Caco-2 (cell line): ENCODE measurements around the gene GLP1R. TPM values are rescaled to one million over a fixed set of nuclear protein-coding genes. Genes with fewer than 3 reads are reported as not detected.

Experiments
- BruUV-seq: library from RNA; stranded (reverse); fragments of 400-500 nt; replicated peaks from 2 replicates; lab custom pipeline; 2021; lab: Mats Ljungman, UMichigan
- CTCF ChIA-PET: fragments of 300-600 bp; sonication (Branson Sonifier 250); formaldehyde crosslinking; loops from one replicate; lab custom pipeline; 2022; ENCODE audit warnings: antibody characterized with exemption; lab: Charles Lee
- POLR2A ChIA-PET: fragments of 300-600 bp; sonication (Branson Sonifier 250); formaldehyde crosslinking; loops from one replicate; lab custom pipeline; 2022; ENCODE audit warnings: antibody characterized with exemption; lab: Charles Lee
- DNase-seq, 2 experiments: peaks; one replicate each; pipeline versions ENCODE4 v3.0.0 to v3.0.0-alpha.2; 2020 to 2022
- H3K27me3 ChIP-seq: replicated peaks from 2 replicates; pipeline ENCODE4 v1.6.0; 2011; ENCODE audit warnings: low read length; ENCODE audit not compliant: control insufficient read depth, insufficient read depth
- H3K36me3 ChIP-seq: 2 replicates; pipeline ENCODE4 v1.5.1; 2011; ENCODE audit warnings: low read length; ENCODE audit not compliant: control insufficient read depth, insufficient read depth
- H3K4me1 ChIP-seq: fragments of 250-450 bp; sonication (Bioruptor Pico); 2 replicates; pipeline ENCODE4 v1.5.1; 2020; ENCODE audit warnings: mild to moderate bottlenecking
- H3K4me3 ChIP-seq: 2 replicates; pipeline ENCODE4 v1.5.1; 2011; ENCODE audit warnings: low read depth, mild to moderate bottlenecking, control low read depth, low read length
- H3K9me3 ChIP-seq: fragments of 250-450 bp; sonication (Bioruptor Pico); 2 replicates; pipeline ENCODE4 v1.5.1; 2020; ENCODE audit warnings: mild to moderate bottlenecking, moderate library complexity
- H3K27ac Mint-ChIP-seq: one replicate; pipeline ENCODE4 v1.8.0; 2022; ENCODE audit warnings: mixed read lengths; ENCODE audit not compliant: unreplicated experiment
- H3K27me3 Mint-ChIP-seq: one replicate; pipeline ENCODE4 v1.8.0; 2022; ENCODE audit warnings: mixed read lengths; ENCODE audit not compliant: insufficient read depth, unreplicated experiment
- H3K36me3 Mint-ChIP-seq: one replicate; pipeline ENCODE4 v1.8.0; 2022; ENCODE audit warnings: mild to moderate bottlenecking, mixed read lengths; ENCODE audit not compliant: insufficient read depth, unreplicated experiment
- H3K4me1 Mint-ChIP-seq: one replicate; pipeline ENCODE4 v1.8.0; 2022; ENCODE audit warnings: low read depth, mixed read lengths; ENCODE audit not compliant: unreplicated experiment
- H3K4me3 Mint-ChIP-seq: one replicate; pipeline ENCODE4 v1.8.0; 2022; ENCODE audit warnings: mild to moderate bottlenecking, moderate library complexity, mixed read lengths; ENCODE audit not compliant: unreplicated experiment
- H3K9me3 Mint-ChIP-seq: one replicate; pipeline ENCODE4 v1.8.0; 2022; ENCODE audit warnings: mixed read lengths; ENCODE audit not compliant: unreplicated experiment
- intact Hi-C: fragments of 100-400 bp; cut with micrococcal nuclease; formaldehyde crosslinking; loops from one replicate; pipeline ENCODE4 v1.10.0; 2022; ENCODE audit not compliant: unreplicated experiment
- total RNA-seq: library from RNA; stranded (reverse); gene quantifications from 2 replicates; pipeline ENCODE4 v1.2.3, GENCODE V29; 2022
- TF ChIP-seq, protein P1 (sequence below), 2 experiments: fragments of 200-600 bp in 1 of 2; IDR thresholded peaks; 1 replicate in 1 of 2; 2 replicates in 1 of 2; pipeline versions ENCODE4 v1.5.1 to v1.8.0; 2011 to 2022; ENCODE audit warnings: antibody characterized with exemption in 1 of 2, control low read depth in 1 of 2, inconsistent platforms in 1 of 2, low read depth in 1 of 2, low read length in 1 of 2, mild to moderate bottlenecking in 1 of 2, moderate library complexity in 1 of 2; ENCODE audit not compliant: insufficient read depth in 1 of 2, severe bottlenecking in 1 of 2, unreplicated experiment in 1 of 2

The GLP1R gene
- total RNA-seq, 1 experiment from 2014 or later: not detected

DNA sequence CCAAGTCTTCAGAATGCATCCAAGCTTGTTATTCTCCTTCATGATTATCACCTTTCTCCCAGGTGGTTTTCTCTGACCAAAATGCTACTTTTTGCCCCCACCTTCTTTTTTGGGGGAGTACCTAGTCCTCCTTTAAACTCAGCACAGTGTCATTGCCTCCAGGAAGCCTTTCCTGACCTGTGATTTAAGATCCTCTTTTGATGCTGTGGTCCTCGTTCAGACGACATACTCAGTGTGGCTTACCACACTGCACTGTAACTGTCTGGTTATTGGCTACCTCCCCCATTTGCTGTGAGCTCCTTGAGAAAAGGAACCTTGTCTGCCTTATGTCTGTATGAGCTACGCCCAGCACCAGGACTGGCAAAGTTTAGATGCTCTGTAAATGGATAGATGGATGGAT is 51.8 kb downstream of the GLP1R start:
- BruUV-seq: no TSS peak
- Mint-ChIP-seq H3K4me1 (no peaks in the 10 kb centered on the region), H3K27me3 (no peaks in the 10 kb centered on the region), H3K36me3 (peaks cover 10% of the 10 kb centered on the region), H3K4me3 (no peak overlapping the region), H3K9me3 (no peaks in the 10 kb centered on the region), H3K27ac (no peak overlapping the region)
- H3K36me3 ChIP-seq: no peaks in the 10 kb centered on the region
- DNase-seq: no peak
- H3K9me3 ChIP-seq: no peaks in the 10 kb centered on the region
- H3K4me1 ChIP-seq: no peaks in the 10 kb centered on the region
- CTCF ChIA-PET: interaction anchor here (0.7 kb wide), 1 partner anchor 104 kb away, joined by 7 read pairs; no protein-coding TSS in a partner anchor
- POLR2A ChIA-PET: interaction anchor here (1.4 kb wide), 1 partner anchor 15 kb away, joined by 3 read pairs; the partner anchor contains the start of gene SAYSD1
- TF ChIP-seq, protein P1, sequence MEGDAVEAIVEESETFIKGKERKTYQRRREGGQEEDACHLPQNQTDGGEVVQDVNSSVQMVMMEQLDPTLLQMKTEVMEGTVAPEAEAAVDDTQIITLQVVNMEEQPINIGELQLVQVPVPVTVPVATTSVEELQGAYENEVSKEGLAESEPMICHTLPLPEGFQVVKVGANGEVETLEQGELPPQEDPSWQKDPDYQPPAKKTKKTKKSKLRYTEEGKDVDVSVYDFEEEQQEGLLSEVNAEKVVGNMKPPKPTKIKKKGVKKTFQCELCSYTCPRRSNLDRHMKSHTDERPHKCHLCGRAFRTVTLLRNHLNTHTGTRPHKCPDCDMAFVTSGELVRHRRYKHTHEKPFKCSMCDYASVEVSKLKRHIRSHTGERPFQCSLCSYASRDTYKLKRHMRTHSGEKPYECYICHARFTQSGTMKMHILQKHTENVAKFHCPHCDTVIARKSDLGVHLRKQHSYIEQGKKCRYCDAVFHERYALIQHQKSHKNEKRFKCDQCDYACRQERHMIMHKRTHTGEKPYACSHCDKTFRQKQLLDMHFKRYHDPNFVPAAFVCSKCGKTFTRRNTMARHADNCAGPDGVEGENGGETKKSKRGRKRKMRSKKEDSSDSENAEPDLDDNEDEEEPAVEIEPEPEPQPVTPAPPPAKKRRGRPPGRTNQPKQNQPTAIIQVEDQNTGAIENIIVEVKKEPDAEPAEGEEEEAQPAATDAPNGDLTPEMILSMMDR (IDR thresholded peaks at IDR 0.05; ENCODE audit: insufficient read depth in 1 of 2, low read depth in 1 of 2, low read length in 1 of 2, severe bottlenecking in 1 of 2, unreplicated experiment in 1 of 2): no peak
- no peaks in the 10 kb centered on the region for H3K27me3 ChIP-seq
- H3K4me3 ChIP-seq: no peak overlapping the region
- intact Hi-C loops: no loop called here

DNA sequence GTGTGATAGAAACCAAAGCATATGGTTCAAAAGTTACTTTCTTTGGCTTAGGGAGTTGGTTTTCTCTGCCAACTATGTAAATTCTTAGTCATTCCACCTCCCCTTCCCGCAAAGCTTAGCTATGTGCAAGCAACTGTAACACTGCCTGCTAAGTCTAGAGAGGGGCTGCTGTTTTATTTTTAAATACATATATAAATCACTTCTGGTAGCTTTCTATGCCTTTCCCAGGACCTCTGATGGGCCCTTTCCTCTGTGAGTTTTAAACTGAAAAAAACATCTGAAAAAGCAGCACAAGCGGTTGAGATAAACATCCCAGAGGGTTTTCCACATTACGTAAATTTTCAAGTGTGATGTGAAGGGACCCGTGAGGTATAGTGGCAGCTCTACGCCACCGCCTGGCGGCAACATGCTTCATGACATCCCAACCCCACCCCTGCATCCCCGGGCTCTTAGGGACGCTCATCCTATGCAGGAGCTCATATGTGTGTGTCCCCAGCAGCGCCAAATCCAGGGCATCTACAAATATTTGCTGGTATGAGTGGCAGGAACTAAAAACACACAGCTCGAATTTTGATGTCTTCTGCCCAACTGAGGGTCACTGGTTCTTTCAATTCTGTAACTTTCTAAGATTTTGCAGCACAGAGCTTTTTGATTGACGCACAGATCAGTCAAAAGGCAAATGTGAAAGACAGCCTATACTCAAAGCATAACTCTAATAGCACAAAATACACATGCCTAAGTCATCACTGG is 53.7 kb downstream of the GLP1R start:
- Histone ChIP-seq H3K4me3 (no peak overlapping the region), H3K36me3 (no peaks in the 10 kb centered on the region), H3K27me3 (no peaks in the 10 kb centered on the region), H3K4me1 (no peaks in the 10 kb centered on the region), H3K9me3 (no peaks in the 10 kb centered on the region)
- ChIA-PET POLR2A (interaction anchor here (1.2 kb wide), 1 partner anchor 12 kb away, joined by 4 read pairs; the partner anchor contains the start of gene SAYSD1), CTCF (interaction anchor here (0.9 to 1.8 kb wide), 5 partner anchors 13 to 201 kb away, joined by 3 to 12 read pairs (median 3); partner anchors contain the start of gene SAYSD1)
- Mint-ChIP-seq H3K27me3 (no peaks in the 10 kb centered on the region), H3K4me1 (no peaks in the 10 kb centered on the region), H3K36me3 (peaks cover 13% of the 10 kb centered on the region), H3K9me3 (no peaks in the 10 kb centered on the region), H3K4me3 (no peak overlapping the region), H3K27ac (no peak overlapping the region)
- intact Hi-C loops: no loop called here
- TF ChIP-seq, protein P1 (IDR thresholded peaks at IDR 0.05; ENCODE audit: insufficient read depth in 1 of 2, low read depth in 1 of 2, low read length in 1 of 2, severe bottlenecking in 1 of 2, unreplicated experiment in 1 of 2): peak; percentile 21 to 52
- peak in 1 of 2 experiments; percentile 33 for DNase-seq
- no TSS peak for BruUV-seq

DNA sequence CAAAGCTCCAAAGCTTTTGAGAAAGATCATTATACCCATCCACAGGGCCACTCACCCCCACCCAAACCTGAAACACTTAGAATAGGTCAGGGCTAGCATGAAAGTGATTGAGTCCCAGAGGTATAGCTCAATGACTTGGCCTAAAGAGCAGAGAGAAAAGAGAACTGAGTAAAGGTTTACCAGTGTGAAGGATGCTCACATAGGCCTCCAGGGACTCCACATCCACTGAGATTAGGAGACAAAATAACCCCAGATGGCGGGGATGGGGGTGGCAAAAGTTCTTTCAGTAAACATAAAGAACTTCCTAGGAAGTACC is 54.2 kb downstream of the GLP1R start:
- H3K4me3 Mint-ChIP-seq: no peak overlapping the region
- Histone ChIP-seq H3K27me3 (no peaks in the 10 kb centered on the region), H3K36me3 (no peaks in the 10 kb centered on the region), H3K4me1 (peaks cover 1% of the 10 kb centered on the region; the same call in 1 of the 2 replicates), H3K4me3 (no peak overlapping the region), H3K9me3 (no peaks in the 10 kb centered on the region)
- peaks cover 13% of the 10 kb centered on the region for H3K36me3 Mint-ChIP-seq
- H3K9me3 Mint-ChIP-seq: no peaks in the 10 kb centered on the region
- no TSS peak for BruUV-seq
- no peak overlapping the region for H3K27ac Mint-ChIP-seq
- no peak for DNase-seq
- H3K27me3 Mint-ChIP-seq: no peaks in the 10 kb centered on the region
- no peaks in the 10 kb centered on the region for H3K4me1 Mint-ChIP-seq
- intact Hi-C loops: no loop called here
- TF ChIP-seq, protein P1 (IDR thresholded peaks at IDR 0.05; ENCODE audit: insufficient read depth in 1 of 2, low read depth in 1 of 2, low read length in 1 of 2, severe bottlenecking in 1 of 2, unreplicated experiment in 1 of 2): no peak
- ChIA-PET POLR2A (interaction anchor here (1.2 kb wide), 1 partner anchor 12 kb away, joined by 4 read pairs; the partner anchor contains the start of gene SAYSD1), CTCF (interaction anchor here (0.9 to 1.8 kb wide), 5 partner anchors 12 to 200 kb away, joined by 3 to 12 read pairs (median 3); partner anchors contain the start of gene SAYSD1)
